ENCODE data around the gene MON2.

DNA sequence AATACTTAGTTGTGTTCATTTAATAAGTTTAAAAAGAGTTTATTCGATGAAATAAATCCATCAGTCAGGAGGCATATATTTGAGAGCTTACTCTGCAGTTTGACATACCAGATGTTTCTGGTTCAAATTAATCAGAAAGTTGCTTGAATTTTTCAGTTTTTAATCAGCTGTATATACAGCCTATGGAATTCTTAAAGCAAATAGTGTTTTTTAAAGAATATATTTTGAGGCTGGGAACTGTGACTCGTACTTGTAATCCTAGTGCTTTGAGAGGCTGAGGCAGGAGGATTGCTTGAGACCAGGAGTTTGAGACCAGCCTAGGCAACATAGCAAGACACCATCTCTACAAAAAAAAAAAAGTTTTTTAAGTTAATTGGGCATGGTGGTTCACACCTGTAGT lies 112.1 kb downstream of the MON2 start:
- TF ChIP-seq GATA2 (IDR thresholded peaks at IDR 0.05; ENCODE audit: low read depth, low read length), result no peak
- TF ChIP-seq GATA3 (IDR thresholded peaks at IDR 0.05; ENCODE audit: low read depth, low read length), result no peak
